Measurements from ENCODE around the gene CPSF7. TPM values are rescaled to one million over a fixed set of nuclear protein-coding genes. Genes with fewer than 3 reads are reported as not detected.

The CPSF7 gene
- total and polyA plus RNA-seq, 2 donors (not counting 1 experiment from before 2014, with no cell fraction given) = 74.7 to 167 TPM

- H3K4me1 ChIP-seq (ENCODE audit: control insufficient read depth in 2 of 2, insufficient read depth in 2 of 2, low read length in 2 of 2) = peaks cover 48 to 72% of the 10 kb centered on the region in 2 donors
- no peaks in the 10 kb centered on the region for H3K9me3 ChIP-seq (ENCODE audit: control extremely low read depth in 1 of 3, control insufficient read depth in 2 of 3, insufficient read depth in 1 of 3, low read length in 2 of 3)
- H3K36me3 ChIP-seq (replicated peaks in 1 of 2; ENCODE audit: control extremely low read depth in 1 of 2, control insufficient read depth in 1 of 2, extremely low read depth in 1 of 2, insufficient read depth in 2 of 2, low read length in 1 of 2) = peaks cover 2 to 69% of the 10 kb centered on the region in 2 experiments
- DNase-seq (peak; percentile 52), ATAC-seq (ENCODE audit: low read depth) (peak; percentile 7)
- H3K4me1 Mint-ChIP-seq = peaks cover 59% of the 10 kb centered on the region
- TF ChIP-seq CTCF (IDR thresholded peaks at IDR 0.05) (no peak), EZH2 (IDR thresholded peaks at IDR 0.05; ENCODE audit: borderline replicate concordance, insufficient read depth, low read depth, low read length, poor library complexity, severe bottlenecking) (no peak)
- intact Hi-C loops (cut with micrococcal nuclease) = loop anchor here (10.0 kb wide), 2 partner anchors 439 to 771 kb away; partner anchors contain the start of genes INCENP and TMEM109
- H3K9me3 Mint-ChIP-seq (ENCODE audit: insufficient read depth) = no peaks in the 10 kb centered on the region
- peak overlapping the region; percentile 62 to 85 (median 73) for H3K4me3 ChIP-seq (ENCODE audit: control extremely low read depth in 1 of 5, extremely low read depth in 1 of 5, insufficient read depth in 1 of 5, low read depth in 2 of 5, low read length in 4 of 5)
- 12% methylated on average over 12 of the region's 15 CpGs for WGBS (ENCODE audit: insufficient coverage)
- peak overlapping the region; percentile 95 for H3K4me3 Mint-ChIP-seq
- H3K27ac ChIP-seq (ENCODE audit: low read length in 2 of 2) = peak overlapping the region; percentile 93 to 95
- POLR2A ChIA-PET = interaction anchor here (1.7 kb wide), 1 partner anchor 9 kb away, joined by 11 read pairs; the partner anchor contains the start of genes CYB561A3 and TMEM138
- no peak overlapping the region for H2AFZ ChIP-seq (ENCODE audit: insufficient read depth, low read depth, low read length, poor library complexity, severe bottlenecking)
- CTCF ChIA-PET = interaction anchor here (1.6 to 20.9 kb wide), 4 partner anchors 9 to 39 kb away, joined by 4 to 436 read pairs (median 106); partner anchors contain the start of genes CYB561A3, DDB1, TKFC and TMEM138
- peak overlapping the region; percentile 99 for H3K27ac Mint-ChIP-seq
- peak overlapping the region; percentile 73 for H3K9ac ChIP-seq (ENCODE audit: low read length)
- peaks cover 71% of the 10 kb centered on the region for H4K20me1 ChIP-seq (ENCODE audit: control insufficient read depth, insufficient read depth, low read length, poor library complexity, severe bottlenecking)
- H3K27me3 ChIP-seq (replicated peaks in 1 of 4; ENCODE audit: control extremely low read depth in 1 of 4, control insufficient read depth in 3 of 4, insufficient read depth in 4 of 4, low read length in 3 of 4) = no peaks in the 10 kb centered on the region
- H3K27me3 Mint-ChIP-seq = no peaks in the 10 kb centered on the region
- H3K79me2 ChIP-seq (ENCODE audit: control insufficient read depth, insufficient read depth, low read length) = peaks cover 58% of the 10 kb centered on the region
- H3K4me2 ChIP-seq (replicated peaks; ENCODE audit: low read depth, low read length, poor library complexity, severe bottlenecking) = peak overlapping the region; percentile 86
Measured at GRCh38 chr11:61353131-61354067, 76.4 kb downstream of the CPSF7 start.

Small RNAs within 50 kb of the gene (small RNA-seq; reads per million reads assigned to genes)
- gene RN7SL23P (ENCODE audit: insufficient read length, low read depth, low replicate concordance) = not detected

Other genes with a start within 250 kb of the CPSF7 start
- gene PGA3, start 226.5 kb downstream of the CPSF7 start, total RNA-seq = not detected in 2 replicates
- gene PGA3, start 226.5 kb downstream of the CPSF7 start, polyA plus RNA-seq = 0.12 TPM in 1 of 2 replicates, not detected in the other
- not detected in 2 replicates for gene PGA4, start 207.6 kb downstream of the CPSF7 start, total RNA-seq
- 0.63 TPM in 1 of 2 replicates, not detected in the other for gene PGA4, start 207.6 kb downstream of the CPSF7 start, polyA plus RNA-seq
- not detected in 2 replicates for gene PGA5, start 188.8 kb downstream of the CPSF7 start, total RNA-seq
- gene PGA5, start 188.8 kb downstream of the CPSF7 start, polyA plus RNA-seq = not detected in 2 replicates
- 0.37 and 0.41 TPM in 2 replicates for gene VWCE, start 134.7 kb downstream of the CPSF7 start, total RNA-seq
- 0.30 and 0.39 TPM in 2 replicates for gene VWCE, start 134.7 kb downstream of the CPSF7 start, polyA plus RNA-seq
- gene DDB1, start 96.9 kb downstream of the CPSF7 start, total RNA-seq = 155 and 167 TPM in 2 replicates
- gene DDB1, start 96.9 kb downstream of the CPSF7 start, polyA plus RNA-seq = 52.4 and 56.2 TPM in 2 replicates
- gene TKFC, start 96.7 kb downstream of the CPSF7 start, total RNA-seq = 68.2 and 86.3 TPM in 2 replicates
- gene TKFC, start 96.7 kb downstream of the CPSF7 start, polyA plus RNA-seq = 72.2 and 82.3 TPM in 2 replicates
- gene CYB561A3, start 68.1 kb downstream of the CPSF7 start, total RNA-seq = 248 and 259 TPM in 2 replicates
- gene CYB561A3, start 68.1 kb downstream of the CPSF7 start, polyA plus RNA-seq = 488 and 756 TPM in 2 replicates
- 84.3 and 85.3 TPM in 2 replicates for gene TMEM138, start 67.6 kb downstream of the CPSF7 start, total RNA-seq
- 57.9 and 66.6 TPM in 2 replicates for gene TMEM138, start 67.6 kb downstream of the CPSF7 start, polyA plus RNA-seq
- gene TMEM216, start 37.4 kb downstream of the CPSF7 start, total RNA-seq = 20.3 and 20.4 TPM in 2 replicates
- 23.3 and 28.0 TPM in 2 replicates for gene TMEM216, start 37.4 kb downstream of the CPSF7 start, polyA plus RNA-seq
- 48.9 and 54.0 TPM in 2 replicates for gene SDHAF2, start 149 bp upstream of the CPSF7 start, total RNA-seq
- 34.2 and 60.8 TPM in 2 replicates for gene SDHAF2, start 149 bp upstream of the CPSF7 start, polyA plus RNA-seq
- gene LRRC10B, start 78.8 kb upstream of the CPSF7 start, total RNA-seq = not detected in 2 replicates
- 0.12 and 0.15 TPM in 2 replicates for gene LRRC10B, start 78.8 kb upstream of the CPSF7 start, polyA plus RNA-seq
- not detected in 2 replicates for gene SYT7, start 151.1 kb upstream of the CPSF7 start, total RNA-seq
- gene SYT7, start 151.1 kb upstream of the CPSF7 start, polyA plus RNA-seq = 0.07 TPM in 1 of 2 replicates, not detected in the other